HG03108 (cell line): ENCODE measurements around the gene PDCD1.

Source experiments
- ATAC-seq: cut with Tn5 transposase; IDR thresholded peaks from one replicate; pipeline ENCODE4 v1.9.1; 2021; ENCODE audit warnings: moderate library complexity; ENCODE audit not compliant: unreplicated experiment

The PDCD1 gene

DNA sequence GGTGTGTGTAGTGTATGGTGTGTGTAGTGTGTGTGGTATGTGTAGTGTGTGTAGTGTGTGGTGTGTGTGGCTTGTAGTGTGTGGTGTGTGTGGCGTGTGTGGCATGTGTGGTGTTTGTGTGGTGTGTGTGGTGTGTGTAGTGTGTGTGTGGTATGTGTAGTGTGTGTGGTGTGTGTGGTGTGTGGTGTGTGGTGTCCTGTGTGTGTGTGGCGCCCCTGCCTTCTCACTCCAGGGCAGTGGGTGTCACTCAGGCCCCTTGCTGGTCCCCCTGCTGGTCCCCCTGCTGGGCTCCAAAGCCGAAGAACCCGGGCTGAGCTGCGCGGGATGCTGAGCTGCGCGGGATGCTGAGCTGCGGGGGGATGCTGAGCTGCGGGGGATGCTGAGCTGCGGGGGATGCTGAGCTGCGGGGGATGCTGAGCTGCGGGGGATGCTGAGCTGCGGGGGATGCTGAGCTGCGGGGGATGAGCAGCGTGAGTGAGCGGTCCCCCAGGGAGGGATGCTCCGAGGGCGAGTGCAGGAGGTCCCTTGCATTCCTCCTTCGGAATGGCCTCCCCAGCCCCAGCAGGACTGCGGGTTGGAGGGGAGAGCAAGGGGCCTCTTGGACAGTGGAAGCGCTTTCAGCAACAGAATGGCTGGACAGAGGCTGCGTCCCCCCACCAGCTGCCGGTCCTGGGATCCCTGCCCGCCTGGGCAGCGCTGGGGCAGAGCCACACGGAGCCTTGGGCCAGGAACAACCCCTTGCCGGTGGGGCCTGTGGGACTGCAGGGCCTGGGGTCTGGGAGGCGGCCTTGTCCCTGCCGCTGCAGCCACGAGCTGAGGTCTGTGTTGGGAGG is 7.5 kb upstream of the PDCD1 start:
- ATAC-seq, result no peak

DNA sequence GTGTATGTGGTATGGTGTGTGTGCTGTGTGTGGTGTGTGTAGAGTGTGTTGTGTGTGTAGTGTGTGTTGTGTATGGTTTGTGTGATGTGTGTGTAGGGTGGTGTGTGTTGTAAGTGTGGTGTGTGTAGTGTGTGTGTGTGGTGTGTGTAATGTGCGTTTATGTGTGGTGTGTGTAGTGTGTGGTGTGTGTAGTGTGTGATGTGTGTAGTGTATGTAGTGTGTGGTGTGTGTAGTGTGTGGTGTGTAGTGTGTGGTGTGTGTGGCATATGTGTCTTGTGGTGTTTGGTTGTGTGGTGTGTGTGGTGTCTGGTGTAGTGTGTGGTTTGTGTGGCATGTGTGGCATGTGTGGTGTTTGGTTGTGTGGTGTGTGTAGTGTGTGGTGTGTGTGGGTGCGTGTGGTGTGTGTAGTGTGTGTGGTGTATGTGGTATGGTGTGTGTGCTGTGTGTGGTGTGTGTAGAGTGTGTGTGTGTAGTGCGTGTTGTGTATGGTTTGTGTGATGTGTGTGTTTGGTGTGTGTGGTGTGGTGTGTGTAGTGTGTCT is 6.8 kb upstream of the PDCD1 start:
- ATAC-seq, result no peak

DNA sequence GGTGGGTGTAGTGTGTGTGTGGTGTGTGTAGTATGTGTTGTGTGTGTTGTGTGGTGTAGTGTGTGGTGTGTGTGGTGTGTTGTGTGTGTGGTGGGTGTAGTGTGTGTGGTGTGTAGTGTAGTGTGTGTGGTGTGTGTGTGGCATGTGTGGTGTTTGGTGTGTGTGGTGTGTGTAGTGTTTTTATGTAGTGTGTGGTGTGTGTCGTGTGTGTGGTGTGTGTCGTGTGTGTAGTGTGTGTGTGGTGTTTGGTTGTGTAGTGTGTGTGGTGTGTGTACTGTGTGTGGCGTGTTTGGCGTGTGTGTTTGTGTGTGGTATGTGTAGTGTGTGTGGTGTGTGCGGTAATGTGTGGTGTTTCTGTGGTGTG is 6.1 kb upstream of the PDCD1 start:
- no peak for ATAC-seq

DNA sequence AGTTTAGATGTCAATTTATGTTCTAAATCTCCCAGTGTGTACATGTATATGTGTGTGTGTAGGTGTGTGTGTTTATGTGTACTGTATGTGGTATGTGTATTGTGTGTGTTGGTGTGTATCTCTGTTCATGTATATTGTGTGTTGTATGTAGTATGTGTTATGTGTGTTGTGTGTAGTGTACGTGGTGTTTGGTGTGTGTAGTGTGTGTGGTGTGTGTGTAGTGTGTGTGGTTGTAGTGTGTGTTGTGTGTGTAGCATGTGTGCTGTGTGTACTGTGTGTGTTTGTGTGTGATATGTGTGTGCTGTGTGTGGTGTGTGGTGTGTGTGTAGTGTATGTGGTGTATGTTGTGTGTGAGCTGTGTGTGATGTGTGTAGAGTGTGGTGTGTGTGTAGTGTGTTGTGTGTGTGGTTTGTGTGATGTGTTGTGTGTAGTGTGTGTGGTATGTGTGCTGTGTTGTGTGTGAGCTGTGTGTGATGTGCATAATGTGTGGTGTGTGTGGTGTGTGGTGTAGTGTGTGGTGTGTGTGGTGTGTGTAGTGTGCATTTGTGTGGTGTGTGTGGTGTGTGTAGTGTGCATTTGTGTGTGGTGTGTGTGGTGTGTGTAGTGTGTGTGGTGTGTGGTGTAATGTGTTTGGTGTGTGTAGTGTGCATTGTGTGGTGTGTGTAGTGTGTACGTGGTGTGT is 5.6 kb upstream of the PDCD1 start:
- no peak for ATAC-seq

DNA sequence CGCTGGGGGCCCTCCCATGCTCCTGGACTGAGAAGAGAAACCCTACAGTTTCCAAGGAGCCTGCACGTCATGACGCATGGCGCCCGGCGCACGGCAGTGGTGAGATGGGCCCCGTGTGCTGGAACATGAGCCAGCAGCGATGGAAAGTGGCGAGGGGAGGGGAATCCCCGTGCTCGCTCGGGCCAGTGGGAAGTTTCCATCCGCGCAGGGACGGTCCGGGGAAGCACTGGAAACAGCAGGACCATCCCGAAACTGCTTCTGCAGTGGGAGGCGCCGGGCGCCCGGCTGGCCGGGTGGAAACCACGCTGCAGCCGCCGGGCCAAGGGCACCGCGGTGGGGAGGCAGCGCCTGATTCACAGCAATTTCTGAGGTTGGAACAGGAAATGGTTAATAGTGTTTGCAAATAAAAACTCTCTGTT is 4.9 kb upstream of the PDCD1 start:
- no peak for ATAC-seq

DNA sequence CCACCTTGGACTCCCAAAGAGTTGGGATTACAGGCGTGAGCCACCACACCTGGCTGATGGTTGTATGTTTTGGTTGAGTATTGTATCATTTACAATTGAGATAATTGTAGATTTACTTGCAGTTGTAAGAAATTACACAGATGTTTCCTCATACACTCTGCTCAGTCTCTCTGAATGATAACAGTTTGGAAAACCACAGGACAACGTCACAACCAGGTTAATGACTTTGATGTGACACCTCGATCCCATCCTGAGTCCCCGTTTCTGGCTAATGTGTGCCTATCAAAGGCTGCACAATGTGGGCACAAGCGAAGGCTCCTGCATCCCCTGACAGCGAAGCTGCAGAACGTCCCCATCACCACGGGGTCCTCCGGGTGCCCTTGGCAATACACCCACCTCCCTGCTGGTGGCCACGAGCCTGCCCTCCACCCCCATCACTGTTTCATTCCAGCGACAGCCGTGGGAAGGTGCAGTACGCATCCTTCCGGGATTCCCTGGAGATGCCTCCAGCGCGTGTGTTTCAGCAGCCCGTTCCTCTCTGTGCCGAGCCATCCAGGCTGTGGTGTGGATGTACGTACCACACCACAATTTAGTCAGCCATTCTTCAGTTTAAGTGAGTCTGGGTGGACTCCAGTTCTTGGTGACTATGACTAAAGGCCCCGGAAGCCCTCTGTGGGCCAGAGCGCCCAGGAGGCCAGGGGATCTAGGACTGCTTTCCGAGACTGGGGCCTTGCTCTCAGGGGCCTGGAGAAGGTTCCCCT is 4.3 kb upstream of the PDCD1 start:
- no peak for ATAC-seq

DNA sequence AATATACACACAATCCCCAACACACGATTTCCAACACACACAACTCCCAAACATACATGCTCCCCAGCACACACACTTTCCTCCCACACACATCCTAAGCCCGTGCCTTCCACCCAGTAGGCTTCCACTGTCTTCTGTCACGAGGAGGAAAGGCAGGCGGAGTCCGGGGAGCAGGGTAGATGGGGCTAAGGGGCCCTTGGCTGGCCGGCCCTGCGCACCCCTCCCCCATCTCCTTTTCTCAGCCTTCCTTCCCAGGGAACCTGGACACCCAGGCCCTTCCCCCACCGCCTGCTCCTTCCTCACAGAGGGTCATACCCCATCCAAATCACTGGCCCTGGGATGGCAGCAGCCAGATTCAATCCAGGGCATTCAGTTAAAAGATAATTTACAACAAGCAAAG is 3.4 kb upstream of the PDCD1 start:
- ATAC-seq, result no peak

DNA sequence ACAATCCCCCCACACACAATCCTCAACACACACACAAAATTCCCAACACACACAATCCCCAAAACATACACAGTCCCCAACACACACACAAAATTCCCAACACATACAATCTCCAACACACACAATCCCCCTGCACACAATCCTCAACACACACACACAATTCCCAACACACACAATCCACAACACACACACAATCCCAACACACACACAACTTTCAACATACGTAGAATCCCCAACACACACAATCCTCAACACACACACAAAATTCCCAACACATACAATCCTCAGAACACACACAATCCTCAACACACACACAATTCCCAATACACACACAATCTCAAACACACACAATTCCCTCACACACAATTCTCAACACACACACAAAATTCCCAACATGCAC is 2.6 kb upstream of the PDCD1 start:
- no peak for ATAC-seq

DNA sequence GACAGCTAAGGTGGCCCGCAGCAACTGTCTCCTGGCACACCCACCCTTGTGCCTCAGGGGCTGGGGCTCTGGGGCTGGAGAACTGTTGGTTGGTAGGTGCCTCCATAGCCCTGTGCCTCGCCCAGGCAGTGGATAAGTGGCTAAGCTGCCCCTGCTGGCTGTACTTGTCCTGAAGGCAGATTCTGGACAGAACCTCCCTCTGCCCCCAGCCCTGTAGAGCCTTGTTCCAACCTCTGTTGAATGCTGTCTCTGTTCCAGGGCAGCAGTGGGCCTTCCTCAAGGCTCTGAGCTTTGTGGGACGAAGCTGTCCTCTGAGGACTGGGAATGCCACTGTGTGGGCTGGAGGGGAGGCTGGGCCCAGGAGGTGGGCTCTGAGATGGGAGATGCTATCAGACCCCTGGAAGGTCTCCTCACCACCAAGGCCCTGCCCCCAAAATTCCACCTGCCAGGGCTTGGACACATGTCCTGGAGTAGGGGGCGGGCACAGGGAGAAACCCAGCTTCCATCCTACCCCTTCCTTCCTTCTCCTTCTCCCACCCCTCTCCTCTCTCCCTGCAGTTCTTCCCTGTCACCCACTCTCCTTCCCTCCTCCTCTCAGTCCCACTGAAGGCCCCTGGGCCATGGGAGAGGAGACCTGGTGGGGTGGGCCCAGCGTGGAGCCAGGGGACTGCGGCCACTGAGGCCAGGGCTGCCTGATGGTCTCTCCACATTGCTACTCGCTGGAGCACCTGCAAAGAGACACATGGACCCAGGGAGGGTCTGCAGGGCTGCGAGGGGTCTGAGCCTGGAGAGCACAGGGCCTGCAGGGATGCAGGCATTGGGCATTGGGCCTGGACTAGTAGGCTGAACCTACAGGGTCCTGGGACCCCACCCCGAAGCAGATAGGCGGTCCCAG is 1.7 kb upstream of the PDCD1 start:
- ATAC-seq, result no peak

DNA sequence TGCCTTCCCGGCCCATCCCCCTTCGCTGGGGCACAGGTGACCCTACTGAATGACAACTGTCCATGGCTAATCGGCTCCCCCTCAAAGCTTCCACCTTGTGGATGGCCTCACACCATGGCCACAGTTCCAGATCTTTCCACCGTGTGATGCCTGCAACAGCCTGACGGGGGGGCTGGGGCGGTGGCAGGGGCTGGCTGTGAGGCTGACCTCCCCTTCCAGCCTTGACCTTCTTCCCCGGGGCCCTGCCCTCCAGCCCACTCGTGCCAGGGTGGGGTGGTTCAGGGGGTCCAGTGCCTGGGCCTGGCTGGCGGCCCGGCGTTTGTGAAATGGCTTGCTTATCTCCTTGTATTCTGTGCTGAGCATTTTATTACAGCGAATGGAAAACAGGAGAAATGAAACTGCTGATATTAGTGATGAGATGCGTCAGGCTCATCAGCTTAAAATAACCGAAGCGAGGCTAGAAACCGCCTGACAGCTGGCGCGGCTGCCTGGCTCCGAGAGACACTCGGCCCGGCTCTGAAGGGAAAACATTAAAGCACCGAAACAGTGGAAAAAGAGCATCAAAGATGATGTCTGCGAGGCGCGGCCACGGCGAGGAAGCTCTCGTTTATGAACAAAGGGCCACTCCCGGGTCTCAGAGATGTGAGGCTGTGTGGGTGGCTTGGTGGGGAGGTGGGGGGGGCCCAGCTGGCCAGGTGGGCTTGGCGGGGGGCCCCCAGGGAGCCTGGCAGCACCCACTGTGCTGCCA is 916 bp upstream of the PDCD1 start:
- peak; percentile 41 for ATAC-seq

DNA sequence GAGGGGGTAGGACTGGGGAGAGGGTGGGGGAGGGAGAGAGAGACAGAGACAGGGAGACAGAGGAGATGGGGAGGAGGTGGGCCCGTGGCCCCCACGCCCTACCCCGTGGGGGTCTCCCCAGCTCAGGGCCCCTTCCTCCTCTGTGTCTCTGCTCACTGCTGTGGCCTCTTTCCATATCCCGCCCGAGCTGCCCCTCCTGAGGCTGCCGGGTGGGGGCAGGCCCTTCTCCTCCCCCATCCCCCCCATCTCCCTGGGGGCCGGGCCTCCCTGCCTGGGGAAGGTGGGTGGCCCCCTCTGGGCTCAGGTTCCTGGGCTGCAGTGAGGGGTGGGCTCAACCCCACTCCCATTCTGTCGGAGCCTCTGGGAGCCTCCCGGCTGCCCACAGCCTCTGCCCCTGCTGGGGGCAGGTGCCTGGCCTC is 332 bp upstream of the PDCD1 start:
- peak; percentile 17 for ATAC-seq

DNA sequence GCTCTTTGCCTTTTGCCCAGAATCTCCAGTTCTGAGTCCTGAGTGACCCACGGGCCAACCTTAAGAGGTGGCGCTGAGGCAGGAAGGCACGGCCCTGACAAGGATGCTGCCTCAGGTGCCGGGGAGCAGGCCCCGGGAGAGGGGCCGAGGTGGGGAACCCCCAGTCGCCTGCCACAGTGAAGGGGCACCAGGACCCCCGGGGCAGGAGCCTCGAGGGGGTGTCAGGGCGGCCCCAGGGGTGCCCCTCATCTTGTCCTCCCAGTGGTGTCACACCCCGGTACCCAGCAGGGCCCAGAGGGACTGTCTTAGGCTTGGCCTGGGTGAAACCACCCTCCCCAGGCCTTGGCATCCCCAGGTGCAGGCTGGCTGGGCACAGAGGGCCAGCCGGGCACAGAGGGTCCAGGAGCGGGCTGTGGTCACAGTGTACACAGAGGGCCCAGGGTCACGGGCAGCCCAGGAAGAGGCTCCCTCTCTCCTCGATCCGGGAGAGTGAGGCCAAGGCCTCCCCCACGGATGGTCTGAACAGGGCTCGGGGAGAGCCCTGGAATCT is 1.0 kb downstream of the PDCD1 start:
- ATAC-seq, result no peak

DNA sequence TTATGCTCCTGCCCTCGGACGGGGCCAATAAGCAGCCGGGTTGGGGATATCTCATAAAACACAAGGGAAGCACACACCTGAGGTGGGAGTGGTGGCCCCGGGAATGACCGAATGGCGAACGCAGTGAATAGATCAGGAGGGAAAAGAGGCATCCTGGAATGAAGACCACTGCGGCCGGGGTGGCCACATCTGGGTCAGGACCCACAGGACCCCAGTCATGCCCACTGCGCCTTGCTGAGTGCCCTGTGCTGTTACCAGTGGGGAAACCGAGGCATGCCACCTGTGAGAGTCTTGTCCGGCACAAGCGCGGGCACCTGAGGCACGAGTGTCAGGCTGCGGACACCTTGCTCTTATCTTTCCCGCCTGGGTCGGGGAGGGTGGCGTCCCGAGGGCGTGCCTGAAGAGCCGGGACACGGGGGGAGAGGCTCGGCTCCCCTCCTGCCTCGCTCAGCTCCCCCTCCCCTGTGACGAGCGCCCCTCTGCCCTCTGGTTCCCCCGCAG is 1.6 kb downstream of the PDCD1 start:
- no peak for ATAC-seq

DNA sequence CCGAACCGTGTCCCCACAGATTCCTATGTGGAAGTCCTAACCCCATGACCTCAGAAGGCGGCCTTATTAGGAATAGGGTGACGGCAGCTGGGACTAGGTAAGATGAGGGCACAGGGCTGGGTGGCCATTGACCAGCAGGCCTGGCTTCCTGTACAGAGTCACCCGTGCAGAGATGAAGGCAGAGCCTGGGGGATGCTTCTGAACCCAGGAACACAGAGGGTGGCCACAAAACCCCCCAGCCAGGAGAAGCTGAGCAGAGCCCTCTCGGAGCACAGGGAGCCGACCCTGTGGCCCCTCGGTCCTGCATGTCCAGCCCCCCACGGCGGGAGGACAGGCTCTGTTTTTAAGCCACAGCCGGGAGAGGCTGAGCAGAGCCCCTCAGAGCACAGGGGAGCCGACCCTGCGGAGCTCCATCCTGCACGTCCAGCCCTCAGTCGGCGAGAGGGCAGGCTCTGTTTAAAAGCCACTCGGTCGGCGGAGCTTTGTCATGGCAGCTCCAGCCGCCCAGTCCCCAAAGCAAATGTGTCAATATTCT is 2.7 kb downstream of the PDCD1 start:
- ATAC-seq, result no peak

DNA sequence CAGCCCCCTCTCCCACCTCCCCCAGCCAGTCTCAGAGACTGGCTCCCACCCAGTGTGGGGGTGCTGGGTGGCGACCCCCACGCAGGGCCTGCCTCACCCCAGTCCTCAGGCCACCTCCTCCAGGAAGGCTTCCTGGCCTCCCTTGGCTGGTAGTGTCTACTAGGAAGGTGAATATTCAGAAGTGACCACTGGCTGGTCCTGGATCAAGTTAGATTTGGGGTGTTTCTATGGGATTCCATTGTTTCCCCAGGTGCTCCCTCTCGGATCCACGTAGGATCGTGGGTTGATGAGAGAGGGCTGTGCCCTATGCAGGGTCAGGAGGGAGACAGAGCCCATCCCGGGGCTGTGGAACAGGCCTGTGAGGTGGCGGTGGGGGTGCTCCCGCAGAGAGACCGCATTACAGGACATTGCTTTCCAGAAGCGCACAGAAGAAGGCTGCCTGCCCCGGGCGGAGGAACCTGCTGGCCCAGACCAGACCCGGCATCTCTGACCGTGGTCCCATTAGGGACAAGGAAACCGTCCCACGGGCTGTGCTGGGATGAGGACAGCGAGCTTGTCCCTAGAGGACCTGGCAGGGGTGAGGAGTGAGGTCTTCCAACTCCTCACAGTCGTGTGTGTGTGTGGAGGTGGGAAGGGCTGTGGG is 3.3 kb downstream of the PDCD1 start:
- no peak for ATAC-seq

DNA sequence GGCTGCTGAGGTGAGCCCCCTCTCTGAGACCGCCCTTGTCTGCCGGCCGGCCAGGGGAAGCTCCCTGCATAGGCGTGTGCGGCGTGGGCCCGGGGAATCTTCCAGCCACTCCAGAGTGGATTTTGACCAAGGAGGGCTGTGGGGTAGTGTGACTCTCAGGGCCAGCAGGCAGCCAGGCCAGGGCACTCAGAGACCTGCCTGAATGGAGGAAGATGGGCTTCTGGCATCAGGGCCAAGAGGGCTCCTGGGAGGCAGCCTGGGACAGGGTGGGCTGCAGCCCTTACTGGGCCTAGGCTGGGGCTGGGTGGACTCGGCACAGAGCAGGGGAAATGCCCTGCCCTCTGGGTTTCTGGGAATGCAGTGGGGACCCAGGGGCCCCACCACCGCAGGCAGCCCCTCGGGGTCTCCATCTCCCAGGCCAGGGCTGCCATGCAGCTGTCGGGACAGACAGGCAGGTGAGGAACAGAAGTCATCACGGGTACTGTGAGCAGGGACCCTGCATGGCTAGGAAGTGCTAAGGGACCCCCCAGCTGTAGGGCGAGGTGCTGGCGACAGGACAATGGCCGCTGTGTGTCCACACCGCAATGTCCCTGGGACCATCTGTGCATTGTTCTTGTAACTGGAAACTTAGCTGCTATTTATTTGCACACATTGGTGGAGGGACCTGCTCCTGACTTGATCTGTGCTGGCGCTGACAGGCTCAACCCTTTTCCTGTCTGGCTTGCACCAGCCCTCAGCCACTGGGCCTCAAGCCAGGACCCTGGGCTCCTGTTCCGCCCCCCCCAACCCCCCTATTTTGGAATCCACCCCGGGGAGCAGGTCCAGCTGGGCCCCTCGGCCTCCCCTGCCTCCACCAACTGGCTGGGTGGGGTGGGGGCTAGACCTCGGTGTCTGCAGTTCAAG is 4.1 kb downstream of the PDCD1 start:
- ATAC-seq, result no peak

DNA sequence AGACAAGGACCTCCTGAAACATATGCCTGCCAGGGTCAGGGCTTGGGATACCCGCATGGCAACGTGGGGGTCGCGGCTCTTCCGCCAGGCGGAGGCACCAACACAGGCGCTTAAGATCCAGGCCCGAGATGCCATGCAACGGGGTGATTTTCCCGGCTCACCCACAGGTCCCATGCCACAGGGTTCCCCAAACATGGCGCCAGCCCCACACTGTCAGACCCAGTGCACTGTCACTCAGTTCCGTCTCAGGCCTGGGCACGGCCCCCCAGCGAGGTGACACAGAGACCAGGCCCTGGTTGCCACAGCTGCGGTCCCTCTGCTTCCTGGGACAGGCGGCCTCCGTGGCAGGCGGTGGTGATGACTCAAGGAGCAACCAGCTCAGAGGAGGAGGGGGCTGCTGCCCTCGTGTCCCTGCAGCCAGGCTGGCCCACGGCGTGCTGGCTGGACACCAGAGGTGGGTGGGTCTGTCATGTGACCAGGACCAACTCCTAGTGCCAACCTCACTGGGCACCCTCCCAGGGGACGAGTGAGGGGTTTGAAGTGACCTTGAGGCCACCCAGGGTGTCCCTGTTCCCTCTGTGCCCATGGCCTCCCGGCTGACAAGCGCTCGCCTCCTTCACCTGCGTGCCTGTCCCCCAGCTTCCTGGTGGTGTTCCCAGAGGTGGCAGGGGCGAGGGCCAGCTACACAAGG is 4.9 kb downstream of the PDCD1 start:
- no peak for ATAC-seq
